ES-I3 (cell line): Measurements from ENCODE around the gene CEACAM16.

Source experiments
- H3K36me3 ChIP-seq: 2 replicates; pipeline ENCODE4 v1.6.1; 2013; ENCODE audit warnings: mild to moderate bottlenecking, low read length, control low read depth, moderate library complexity; ENCODE audit not compliant: insufficient read depth
- H3K4me1 ChIP-seq: 2 replicates; pipeline ENCODE4 v1.6.1; 2013; ENCODE audit warnings: mild to moderate bottlenecking, control low read depth, low read length; ENCODE audit not compliant: insufficient read depth
- H3K9ac ChIP-seq: 2 replicates; pipeline ENCODE4 v1.6.1; 2013; ENCODE audit warnings: low read depth, mild to moderate bottlenecking, low read length, moderate library complexity
- H3K9me3 ChIP-seq: 2 replicates; pipeline ENCODE4 v1.6.1; 2013; ENCODE audit warnings: mild to moderate bottlenecking, low read length, moderate library complexity; ENCODE audit not compliant: control insufficient read depth, insufficient read depth

Gene CEACAM16

GRCh38 chr19:44746946-44747738 is 48.2 kb downstream of the CEACAM16 start:
- H3K9me3 ChIP-seq, result no peaks in the 10 kb centered on the region
- peaks cover 5% of the 10 kb centered on the region; the same call in 1 of the 2 replicates for H3K4me1 ChIP-seq
- peak overlapping the region; percentile 61; the same call in 1 of the 2 replicates for H3K9ac ChIP-seq
- no peaks in the 10 kb centered on the region for H3K36me3 ChIP-seq

- Histone ChIP-seq H3K4me1 (peaks cover 4% of the 10 kb centered on the region), H3K9me3 (no peaks in the 10 kb centered on the region), H3K9ac (peak overlapping the region; percentile 61; the same call in 1 of the 2 replicates), H3K36me3 (no peaks in the 10 kb centered on the region)
These were observed 48.9 kb downstream of the CEACAM16 start for GRCh38 chr19:44747739-44748425.

- Histone ChIP-seq H3K9me3 (no peaks in the 10 kb centered on the region), H3K9ac (peak within 1 kb of the TSS; percentile 67; the same call in 1 of the 2 replicates), H3K36me3 (no peaks in the 10 kb centered on the region), H3K4me1 (peaks cover 7% of the 10 kb centered on the region)
These were observed 49.7 kb downstream of the CEACAM16 start, which contains the start of gene BCL3 for GRCh38 chr19:44748426-44749254. TSS of gene BCL3 (plus strand) at chr19:44748708. CDS start at chr19:44748791, 83 bp downstream.

- no peaks in the 10 kb centered on the region for H3K9me3 ChIP-seq
- H3K9ac ChIP-seq, result no peak overlapping the region; the same call in 1 of the 2 replicates
- H3K36me3 ChIP-seq, result no peaks in the 10 kb centered on the region
- H3K4me1 ChIP-seq, result peaks cover 7% of the 10 kb centered on the region
These were observed 50.3 kb downstream of the CEACAM16 start for GRCh38 chr19:44749292-44749691.

GRCh38 chr19:44749994-44750393 is 51.0 kb downstream of the CEACAM16 start:
- no peaks in the 10 kb centered on the region for H3K36me3 ChIP-seq
- peaks cover 8% of the 10 kb centered on the region for H3K4me1 ChIP-seq
- no peaks in the 10 kb centered on the region for H3K9me3 ChIP-seq
- H3K9ac ChIP-seq, result no peak overlapping the region

GRCh38 chr19:44752123-44752815 is 53.3 kb downstream of the CEACAM16 start:
- H3K36me3 ChIP-seq, result no peaks in the 10 kb centered on the region
- no peaks in the 10 kb centered on the region for H3K9me3 ChIP-seq
- H3K9ac ChIP-seq, result no peak overlapping the region
- H3K4me1 ChIP-seq, result peaks cover 13% of the 10 kb centered on the region

- Histone ChIP-seq H3K9me3 (no peaks in the 10 kb centered on the region), H3K9ac (peak overlapping the region; percentile 24; the same call in 1 of the 2 replicates), H3K36me3 (no peaks in the 10 kb centered on the region), H3K4me1 (peaks cover 13% of the 10 kb centered on the region)
These were observed 54.1 kb downstream of the CEACAM16 start for GRCh38 chr19:44752816-44753625.

- no peaks in the 10 kb centered on the region for H3K9me3 ChIP-seq
- H3K4me1 ChIP-seq, result peaks cover 13% of the 10 kb centered on the region
- H3K9ac ChIP-seq, result peak overlapping the region; percentile 64; the same call in 1 of the 2 replicates
- no peaks in the 10 kb centered on the region for H3K36me3 ChIP-seq
These were observed 54.6 kb downstream of the CEACAM16 start for GRCh38 chr19:44753626-44753931.

GRCh38 chr19:44753932-44754749 is 55.2 kb downstream of the CEACAM16 start:
- H3K4me1 ChIP-seq, result peaks cover 13% of the 10 kb centered on the region
- H3K9ac ChIP-seq, result peak overlapping the region; percentile 64; the same call in 1 of the 2 replicates
- H3K36me3 ChIP-seq, result no peaks in the 10 kb centered on the region
- no peaks in the 10 kb centered on the region for H3K9me3 ChIP-seq

- no peaks in the 10 kb centered on the region for H3K9me3 ChIP-seq
- H3K36me3 ChIP-seq, result no peaks in the 10 kb centered on the region
- peak overlapping the region; percentile 64; the same call in 1 of the 2 replicates for H3K9ac ChIP-seq
- peaks cover 13% of the 10 kb centered on the region for H3K4me1 ChIP-seq
These were observed 55.8 kb downstream of the CEACAM16 start for GRCh38 chr19:44754750-44755080.

GRCh38 chr19:44755219-44755618 is 56.3 kb downstream of the CEACAM16 start:
- H3K4me1 ChIP-seq, result peaks cover 13% of the 10 kb centered on the region
- 0 out of 2 replicates have a peak overlapping the region, but pooled peaks have one; percentile 64 for H3K9ac ChIP-seq
- no peaks in the 10 kb centered on the region for H3K36me3 ChIP-seq
- H3K9me3 ChIP-seq, result no peaks in the 10 kb centered on the region

- H3K9me3 ChIP-seq, result no peaks in the 10 kb centered on the region
- no peaks in the 10 kb centered on the region for H3K36me3 ChIP-seq
- no peak overlapping the region for H3K9ac ChIP-seq
- peaks cover 13% of the 10 kb centered on the region for H3K4me1 ChIP-seq
These were observed 57.2 kb downstream of the CEACAM16 start for GRCh38 chr19:44756089-44756562.
